BE2C (cell line): ENCODE data around the gene NR2F2.

Experiments used
- DNase-seq: peaks from one replicate; pipeline ENCODE4 v3.0.0-alpha.2; 2020
- H3K27me3 ChIP-seq: fragments of 250-450 bp; sonication (Bioruptor Pico); 2 replicates; pipeline ENCODE4 v1.5.1; 2020; ENCODE audit warnings: mild to moderate bottlenecking
- H3K36me3 ChIP-seq: fragments of 250-450 bp; sonication (Bioruptor Pico); 2 replicates; pipeline ENCODE4 v1.5.1; 2020; ENCODE audit warnings: mild to moderate bottlenecking
- H3K4me1 ChIP-seq: fragments of 250-450 bp; sonication (Bioruptor Pico); 2 replicates; pipeline ENCODE4 v1.5.1; 2020
- H3K4me3 ChIP-seq: 2 replicates; pipeline ENCODE4 v1.5.1; 2011; ENCODE audit warnings: low read depth, low read length
- H3K9me3 ChIP-seq: fragments of 250-450 bp; sonication (Bioruptor Pico); 2 replicates; pipeline ENCODE4 v1.5.1; 2020
- CTCF ChIP-seq: IDR thresholded peaks from 2 replicates; pipeline ENCODE4 v1.5.1; 2012; ENCODE audit warnings: mild to moderate bottlenecking, low read depth, low read length

NR2F2 gene

GRCh38 chr15:96347181-96348111 is 16.9 kb downstream of the NR2F2 start:
- peaks cover 4% of the 10 kb centered on the region for H3K36me3 ChIP-seq
- no peaks in the 10 kb centered on the region for H3K27me3 ChIP-seq
- no peak for TF ChIP-seq CTCF
- H3K4me1 ChIP-seq: no peaks in the 10 kb centered on the region; the same call in 1 of the 2 replicates
- no peaks in the 10 kb centered on the region for H3K9me3 ChIP-seq
- DNase-seq: no peak
- H3K4me3 ChIP-seq: no peak overlapping the region

GRCh38 chr15:96348112-96349027 is 17.9 kb downstream of the NR2F2 start:
- Histone ChIP-seq H3K27me3 (no peaks in the 10 kb centered on the region), H3K9me3 (no peaks in the 10 kb centered on the region), H3K4me1 (no peaks in the 10 kb centered on the region; the same call in 1 of the 2 replicates), H3K36me3 (peaks cover 4% of the 10 kb centered on the region), H3K4me3 (no peak overlapping the region)
- no peak for TF ChIP-seq CTCF
- DNase-seq: no peak

GRCh38 chr15:96349034-96349856 is 18.7 kb downstream of the NR2F2 start:
- TF ChIP-seq CTCF: no peak

GRCh38 chr15:96349857-96350720 is 19.6 kb downstream of the NR2F2 start:
- no peak for TF ChIP-seq CTCF
- peaks cover 9% of the 10 kb centered on the region for H3K27me3 ChIP-seq
- no peak overlapping the region for H3K4me3 ChIP-seq
- no peaks in the 10 kb centered on the region for H3K9me3 ChIP-seq
- no peaks in the 10 kb centered on the region for H3K36me3 ChIP-seq
- DNase-seq: no peak
- no peaks in the 10 kb centered on the region; the same call in 1 of the 2 replicates for H3K4me1 ChIP-seq

More at GRCh38 chr15:96349034-96349856, 18.7 kb downstream of the NR2F2 start:
- DNase-seq: no peak
- no peaks in the 10 kb centered on the region for H3K36me3 ChIP-seq
- no peaks in the 10 kb centered on the region; the same call in 1 of the 2 replicates for H3K4me1 ChIP-seq
- H3K27me3 ChIP-seq: peaks cover under 1% of the 10 kb centered on the region
- H3K9me3 ChIP-seq: no peaks in the 10 kb centered on the region
- no peak overlapping the region for H3K4me3 ChIP-seq
